Inflammatory macrophage treated with lipopolysaccharide for 1 hour (primary cell): ENCODE data around the gene MANF.

Experiments used
- DNase-seq, 2 donors: peaks; one replicate each; pipeline ENCODE4 v3.0.0-alpha.2; 2020 to 2022

Gene MANF

DNA sequence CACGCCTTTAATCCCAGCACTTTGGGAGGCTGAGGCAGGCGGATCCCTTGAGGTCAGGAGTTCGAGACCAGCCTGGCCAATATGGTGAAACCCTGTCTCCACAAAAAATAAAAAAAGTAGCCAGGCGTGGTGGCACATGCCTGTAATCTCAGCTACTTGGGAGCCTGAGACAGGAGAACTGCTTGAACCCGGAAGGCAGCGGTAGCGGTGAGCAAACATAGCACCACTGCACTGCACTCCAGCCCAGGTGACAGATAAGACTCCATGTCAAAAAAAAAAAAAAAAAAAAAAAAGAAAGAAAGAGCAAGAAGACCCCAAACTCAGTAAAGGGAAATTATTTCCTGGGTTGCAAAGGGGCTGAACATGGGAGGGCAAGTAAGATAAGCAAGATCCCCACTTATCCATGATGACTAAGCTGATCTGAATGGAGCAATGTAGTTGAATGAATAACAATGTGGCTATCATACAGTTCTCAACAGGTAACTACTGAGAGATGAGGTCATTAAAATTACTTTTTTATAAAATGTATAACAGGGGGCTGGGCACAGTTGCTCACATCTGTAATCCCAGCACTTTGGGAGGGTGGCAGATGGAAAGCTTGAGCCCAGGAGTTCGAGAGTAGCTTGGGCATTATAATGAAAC is 52.0 kb downstream of the MANF start:
- DNase-seq = no peak
